HG02623 (cell line): ENCODE data around the gene GALNT8.
"Not testable (repeated sequence)": the region's sequence is repeated elsewhere in the genome, so short reads cannot be mapped to it uniquely, and the experiment has no call there.

Experiments used
- ATAC-seq: cut with Tn5 transposase; IDR thresholded peaks from one replicate; pipeline ENCODE4 v1.9.1; 2021; ENCODE audit warnings: moderate library complexity; ENCODE audit not compliant: unreplicated experiment

The GALNT8 gene, protein sequence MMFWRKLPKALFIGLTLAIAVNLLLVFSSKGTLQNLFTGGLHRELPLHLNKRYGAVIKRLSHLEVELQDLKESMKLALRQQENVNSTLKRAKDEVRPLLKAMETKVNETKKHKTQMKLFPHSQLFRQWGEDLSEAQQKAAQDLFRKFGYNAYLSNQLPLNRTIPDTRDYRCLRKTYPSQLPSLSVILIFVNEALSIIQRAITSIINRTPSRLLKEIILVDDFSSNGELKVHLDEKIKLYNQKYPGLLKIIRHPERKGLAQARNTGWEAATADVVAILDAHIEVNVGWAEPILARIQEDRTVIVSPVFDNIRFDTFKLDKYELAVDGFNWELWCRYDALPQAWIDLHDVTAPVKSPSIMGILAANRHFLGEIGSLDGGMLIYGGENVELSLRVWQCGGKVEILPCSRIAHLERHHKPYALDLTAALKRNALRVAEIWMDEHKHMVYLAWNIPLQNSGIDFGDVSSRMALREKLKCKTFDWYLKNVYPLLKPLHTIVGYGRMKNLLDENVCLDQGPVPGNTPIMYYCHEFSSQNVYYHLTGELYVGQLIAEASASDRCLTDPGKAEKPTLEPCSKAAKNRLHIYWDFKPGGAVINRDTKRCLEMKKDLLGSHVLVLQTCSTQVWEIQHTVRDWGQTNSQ

DNA sequence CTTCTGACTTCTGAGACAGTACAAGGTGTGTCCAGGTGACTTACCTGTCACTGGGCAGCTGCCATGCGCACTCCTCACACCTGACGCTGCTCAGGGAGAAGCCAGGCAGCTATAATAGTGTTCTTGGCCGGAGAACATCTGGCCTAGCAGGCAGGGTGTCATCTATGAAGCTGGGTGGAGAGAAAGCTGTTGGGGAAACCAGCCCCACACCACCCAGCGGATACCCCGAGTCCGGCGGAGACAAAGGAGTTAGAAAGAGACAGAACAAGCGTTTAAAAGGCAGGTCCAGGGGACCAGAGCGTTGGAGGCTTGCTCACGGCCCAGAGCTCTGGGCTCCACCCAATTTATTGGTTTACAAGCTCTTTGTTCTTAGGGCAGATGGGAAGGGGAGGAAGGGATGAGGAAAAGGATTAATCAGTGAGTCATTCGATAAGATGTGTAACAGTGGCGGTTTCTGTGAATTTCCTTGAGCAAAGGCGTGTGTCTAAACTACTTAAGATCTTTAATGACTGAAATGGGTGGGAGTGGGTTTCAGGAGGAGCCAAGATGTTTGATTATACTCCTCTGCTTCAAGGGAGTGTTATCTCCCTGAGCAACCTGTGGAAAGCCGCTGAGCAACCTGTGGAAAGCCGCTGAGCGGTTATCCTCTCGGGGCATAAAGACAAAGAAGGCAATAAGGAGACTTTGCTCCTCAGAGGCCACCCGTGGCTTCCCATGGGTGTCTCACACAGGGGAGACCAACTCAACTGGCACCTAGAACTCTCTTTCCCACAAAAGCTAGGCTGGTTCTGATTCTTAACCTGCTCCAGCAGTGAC is at the start of gene GALNT8:
Gene GALNT8, plus strand, starts transcription at position 580 of the 816 bp plus-strand sequence. CDS start 278 bp downstream, outside the sequence.
- ATAC-seq, result no peak

DNA sequence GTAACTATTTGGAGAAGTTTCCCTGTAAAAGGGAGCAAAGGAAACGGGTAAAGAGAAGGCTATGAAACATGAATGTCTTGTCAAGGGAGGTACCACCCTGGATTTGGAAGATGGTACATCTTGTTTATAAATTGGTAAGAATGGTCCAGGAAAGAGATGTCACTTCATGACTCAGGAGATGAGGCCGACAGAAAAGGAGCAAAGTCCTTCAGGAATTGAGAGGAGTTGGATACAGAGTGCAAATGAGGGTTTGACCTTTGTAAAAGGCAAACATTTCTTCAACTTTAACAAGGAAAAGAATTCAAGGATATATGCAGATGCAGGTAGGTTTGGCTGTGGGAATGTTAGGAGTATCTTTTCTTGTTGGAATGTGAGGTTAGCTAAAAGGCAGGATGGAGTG is 40.5 kb upstream of the GALNT8 start:
- ATAC-seq, result no peak

DNA sequence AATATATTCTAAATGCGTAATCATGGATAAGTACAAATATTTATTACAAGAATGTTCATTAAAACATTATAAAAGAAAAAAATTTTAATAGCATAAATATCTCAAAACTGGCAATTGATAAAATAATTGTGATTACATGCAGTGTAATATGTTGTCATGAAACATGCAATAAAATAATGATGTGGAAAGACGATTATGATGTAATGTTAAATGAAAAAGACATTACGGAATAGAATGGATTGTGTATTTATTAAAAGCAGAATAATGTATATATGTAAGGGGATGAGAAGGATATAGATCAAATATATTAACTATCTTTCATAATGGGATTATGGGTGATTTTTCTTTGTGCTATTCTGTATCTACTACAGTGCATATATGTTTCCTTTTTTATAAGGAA is 38.5 kb upstream of the GALNT8 start:
- no peak for ATAC-seq

DNA sequence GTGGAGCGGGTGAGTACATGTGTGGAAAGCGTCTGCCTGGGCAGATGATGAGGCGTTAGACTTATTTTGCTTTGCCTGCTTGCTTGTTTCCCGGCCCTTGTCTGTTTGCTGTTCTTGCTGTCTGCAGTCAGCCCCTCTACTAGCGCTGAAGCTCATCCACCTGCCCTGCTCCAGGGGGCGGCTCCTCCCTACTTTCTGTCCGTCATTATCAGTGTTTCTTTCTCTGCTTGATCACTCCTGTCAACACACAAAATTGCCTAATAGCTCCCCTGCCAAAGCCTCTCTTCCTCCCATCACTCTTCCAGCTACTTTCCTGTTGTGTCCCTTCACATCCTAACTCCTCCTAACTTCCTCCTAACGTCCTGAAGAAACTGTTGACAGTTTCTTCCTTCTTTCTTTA is 34.9 kb upstream of the GALNT8 start:
- no peak for ATAC-seq

DNA sequence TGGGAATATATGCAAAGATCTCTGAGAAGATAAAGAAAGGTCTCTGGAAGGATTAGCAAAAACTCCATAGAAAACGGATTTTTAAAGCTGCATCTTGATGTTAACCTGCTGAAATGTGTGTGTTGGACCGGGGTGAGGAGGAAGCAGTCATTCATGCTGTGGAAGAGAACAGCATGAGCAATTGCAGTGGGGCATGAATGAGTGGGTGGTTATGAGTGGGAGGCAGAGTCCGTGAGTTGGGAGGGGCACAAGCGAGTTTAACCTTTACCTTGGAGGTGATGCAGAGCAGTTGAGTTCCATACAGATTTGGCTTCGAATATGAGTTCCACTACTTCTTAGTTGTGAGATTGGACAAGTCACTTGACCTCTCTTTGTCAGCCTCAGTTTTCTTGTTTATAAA is 29.4 kb upstream of the GALNT8 start:
- ATAC-seq, result no peak

DNA sequence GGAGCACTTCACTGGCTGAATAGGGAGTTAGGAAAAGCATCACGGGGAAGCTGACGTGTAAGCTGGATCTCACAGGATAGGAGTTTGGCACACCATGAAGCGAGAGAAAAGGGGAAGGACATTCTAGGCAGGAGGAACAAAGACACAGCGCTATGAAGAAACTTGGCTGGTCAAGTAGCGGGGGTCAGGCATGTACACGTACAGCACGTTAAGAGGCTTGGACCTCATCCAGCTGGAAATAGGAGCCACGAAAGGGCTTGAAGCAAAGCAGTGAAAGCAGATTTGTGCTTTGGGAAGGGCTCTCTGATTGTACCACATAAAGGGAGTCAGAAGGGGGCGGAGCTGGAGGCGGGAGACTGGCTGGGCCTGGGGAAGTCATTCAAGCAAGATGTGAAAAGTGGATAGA is 19.6 kb upstream of the GALNT8 start:
- ATAC-seq, result no peak

DNA sequence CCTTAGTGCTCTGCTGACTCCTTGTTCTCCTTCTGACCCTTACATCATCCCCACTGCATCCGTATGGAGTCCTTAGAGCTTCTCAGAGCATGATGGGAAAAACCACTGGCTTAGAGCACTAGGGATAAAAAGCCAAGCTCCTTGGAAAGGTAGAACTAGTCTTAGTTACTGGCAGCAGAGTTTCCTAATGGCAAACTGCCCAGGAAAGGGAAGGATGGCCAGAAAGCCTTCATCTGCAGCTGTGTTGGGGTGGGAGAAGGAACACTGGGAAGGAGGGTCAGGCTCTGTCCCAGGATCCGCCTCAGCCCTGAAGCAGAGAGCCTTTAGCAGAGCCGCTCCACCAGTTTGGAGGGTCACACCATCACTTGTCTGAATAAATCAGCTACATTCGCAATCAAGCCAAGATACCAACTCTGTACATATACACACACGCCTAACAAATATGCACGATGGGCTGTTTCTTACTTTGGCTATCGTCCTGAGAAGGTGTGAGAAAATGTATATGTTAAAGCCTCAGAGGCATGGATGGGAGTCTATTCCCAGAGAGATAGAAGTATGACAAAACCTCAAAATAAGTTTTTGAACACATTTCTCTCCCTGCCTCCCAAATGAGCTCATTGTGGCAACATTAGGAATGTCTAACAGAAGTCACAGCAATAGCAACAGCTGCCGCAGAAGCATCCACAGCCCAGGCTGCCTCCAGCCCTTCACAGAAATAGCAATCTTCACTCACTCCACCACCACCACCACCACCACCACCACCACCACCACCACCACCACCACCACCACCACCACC is 18.6 kb upstream of the GALNT8 start:
- ATAC-seq, result no peak

DNA sequence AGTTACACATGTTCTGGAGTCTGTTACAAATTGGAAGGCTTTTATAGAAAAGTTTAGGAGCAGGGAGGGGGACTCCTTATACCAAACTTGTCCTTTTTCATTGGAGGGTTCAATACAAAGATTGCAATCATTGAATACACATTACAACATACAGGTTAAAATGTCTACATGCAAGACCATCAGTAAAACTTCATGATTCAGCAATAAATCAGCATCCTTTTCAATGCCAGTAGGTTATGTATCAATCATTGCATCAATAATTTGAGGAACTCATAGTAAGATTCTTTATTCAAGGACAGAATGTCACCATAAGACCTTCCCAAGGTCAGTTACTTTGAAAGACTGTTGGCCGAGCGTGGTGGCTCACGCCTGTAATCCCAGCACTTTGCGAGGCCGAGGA is 16.5 kb upstream of the GALNT8 start:
- ATAC-seq, result no peak

DNA sequence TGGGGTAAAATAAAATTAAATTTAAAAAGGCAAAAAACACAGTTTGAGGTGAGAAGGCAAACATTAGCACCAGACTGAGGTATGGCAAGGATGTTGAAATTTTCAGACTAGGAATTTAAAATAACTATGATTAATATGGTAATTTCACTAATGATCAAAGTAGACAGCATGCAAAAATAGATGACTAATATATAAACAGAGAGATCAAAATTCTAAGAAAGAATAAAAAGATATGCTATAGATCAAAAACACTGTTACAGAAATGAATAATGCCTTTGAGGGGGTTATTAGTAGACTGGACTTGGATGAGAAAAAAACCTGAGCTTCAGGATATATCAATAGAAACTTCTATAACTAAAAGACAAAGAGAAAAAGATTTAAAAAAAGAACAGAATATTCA is 14.4 kb upstream of the GALNT8 start:
- no peak for ATAC-seq

DNA sequence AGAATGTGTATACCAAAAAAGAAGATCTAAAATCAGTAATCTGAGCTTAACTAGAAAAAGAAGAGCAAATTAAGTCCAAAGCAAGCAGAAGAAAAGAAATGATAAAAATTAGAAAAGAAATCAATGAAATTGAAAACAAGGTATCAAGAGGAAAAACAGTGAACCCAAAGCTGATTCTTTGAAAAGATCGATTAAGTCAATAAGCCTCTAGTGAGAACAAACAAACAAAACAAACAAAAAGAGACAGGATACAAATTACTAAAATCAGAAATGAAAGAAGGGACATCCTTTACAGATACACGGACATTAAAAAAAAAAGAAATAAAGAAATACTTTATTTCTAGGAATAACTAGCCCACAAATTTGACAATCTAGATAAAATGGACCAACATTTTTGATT is 12.9 kb upstream of the GALNT8 start:
- ATAC-seq, result no peak

DNA sequence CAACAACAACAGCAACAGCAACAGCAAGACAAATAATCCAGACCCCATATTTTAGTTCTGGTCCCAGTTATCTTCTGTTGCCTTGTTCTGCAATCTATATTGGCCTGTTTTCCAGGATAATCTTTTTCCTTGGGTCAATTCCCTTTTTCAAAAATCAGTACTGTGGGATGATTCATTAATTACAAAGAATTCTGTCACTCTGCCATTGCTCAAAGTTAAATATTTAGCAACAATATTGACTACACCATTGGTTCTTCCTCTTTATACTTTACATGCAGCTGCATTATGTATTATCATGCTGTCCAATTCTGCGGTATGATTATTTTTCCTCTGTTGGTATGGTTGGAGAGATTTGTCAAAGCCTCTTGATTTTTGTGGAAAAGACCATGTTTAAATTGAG is 10.1 kb upstream of the GALNT8 start:
- ATAC-seq, result no peak

DNA sequence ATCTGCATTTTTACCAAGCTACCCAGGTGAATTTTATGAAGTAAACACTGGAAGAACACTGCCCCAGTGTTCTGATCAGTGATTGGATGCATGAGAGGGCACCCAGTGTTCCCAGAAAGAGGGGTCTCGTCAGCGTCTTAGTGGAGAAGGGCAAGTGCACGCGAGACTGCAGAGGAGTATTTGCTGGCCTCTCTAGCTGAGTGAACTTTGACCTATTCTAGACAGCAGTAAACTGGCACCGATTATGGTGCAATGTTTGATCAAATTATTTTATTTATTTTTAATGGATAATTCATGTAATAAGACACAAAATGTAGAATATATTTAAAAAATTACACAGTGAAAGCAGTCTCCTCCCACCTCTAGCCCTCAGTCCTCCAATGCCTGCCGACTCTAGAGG is 5.3 kb upstream of the GALNT8 start:
- ATAC-seq, result no peak

DNA sequence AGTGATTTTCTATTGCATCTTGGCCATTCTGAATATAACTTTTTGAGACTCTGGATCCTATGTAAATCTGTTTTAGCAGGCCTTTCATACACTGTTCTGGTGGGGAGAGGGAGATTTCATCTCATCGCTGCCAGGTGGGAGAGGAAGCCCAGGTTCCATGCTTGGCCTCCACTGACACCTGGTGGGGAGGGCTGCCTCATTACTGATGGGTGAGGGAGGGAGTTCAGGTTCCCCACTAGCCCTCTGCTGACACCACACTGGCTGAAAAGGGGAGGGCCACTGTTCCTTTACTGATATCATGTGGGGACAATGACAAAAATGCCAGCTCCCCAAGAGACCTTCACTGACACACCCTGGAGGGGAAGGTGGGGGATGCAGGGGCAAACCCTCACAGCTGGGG is 2.4 kb upstream of the GALNT8 start:
- no peak for ATAC-seq

DNA sequence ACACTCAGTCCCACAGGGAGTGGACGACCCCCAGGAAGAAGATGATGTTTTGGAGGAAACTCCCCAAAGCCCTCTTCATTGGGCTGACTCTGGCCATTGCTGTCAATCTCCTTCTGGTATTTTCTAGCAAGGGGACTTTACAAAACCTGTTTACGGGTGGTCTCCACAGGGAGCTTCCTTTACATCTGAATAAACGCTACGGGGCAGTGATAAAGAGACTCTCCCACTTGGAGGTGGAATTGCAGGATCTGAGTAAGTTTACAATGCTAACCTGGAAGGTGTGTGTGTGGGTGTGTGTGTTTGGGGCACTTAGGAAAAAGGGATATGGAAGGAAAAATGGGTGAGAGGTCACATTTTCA is 416 bp downstream of the GALNT8 start:
- ATAC-seq, result no peak

DNA sequence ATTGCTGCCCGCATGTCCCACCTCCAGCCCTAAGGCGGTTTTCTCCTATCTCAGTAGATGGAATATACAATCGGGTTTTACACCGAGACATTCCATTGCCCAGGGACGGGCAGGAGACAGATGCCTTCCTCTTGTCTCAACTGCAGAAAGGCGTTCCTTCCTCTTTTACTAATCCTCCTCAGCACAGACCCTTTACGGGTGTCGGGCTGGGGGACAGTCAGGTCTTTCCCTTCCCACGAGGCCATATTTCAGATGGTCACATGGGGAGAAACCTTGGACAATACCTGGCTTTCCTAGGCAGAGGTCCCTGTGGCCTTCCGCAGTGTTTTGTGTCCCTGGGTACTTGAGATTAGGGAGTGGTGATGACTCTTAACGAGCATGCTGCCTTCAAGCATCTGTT is 1.4 kb downstream of the GALNT8 start:
- not testable (repeated sequence) for ATAC-seq

DNA sequence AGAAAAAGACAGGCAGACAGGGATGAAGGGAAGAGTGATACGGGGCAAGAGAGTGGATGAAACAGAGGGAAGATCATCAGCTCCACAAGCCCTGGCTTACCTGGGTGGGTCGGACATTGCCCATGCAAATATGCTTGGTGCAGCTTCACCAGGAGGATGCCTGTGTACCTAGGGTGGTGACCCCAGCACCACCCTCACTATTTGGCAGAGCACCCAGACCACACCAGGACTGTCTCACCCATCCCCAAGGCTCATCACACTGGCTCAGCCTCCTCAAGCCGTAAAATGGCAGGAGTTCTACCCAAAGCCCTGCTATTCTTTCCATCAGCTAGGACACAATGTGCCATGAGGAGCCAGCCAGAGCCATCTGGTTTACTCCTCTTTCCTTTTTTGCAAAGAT is 3.0 kb downstream of the GALNT8 start:
- ATAC-seq, result no peak

DNA sequence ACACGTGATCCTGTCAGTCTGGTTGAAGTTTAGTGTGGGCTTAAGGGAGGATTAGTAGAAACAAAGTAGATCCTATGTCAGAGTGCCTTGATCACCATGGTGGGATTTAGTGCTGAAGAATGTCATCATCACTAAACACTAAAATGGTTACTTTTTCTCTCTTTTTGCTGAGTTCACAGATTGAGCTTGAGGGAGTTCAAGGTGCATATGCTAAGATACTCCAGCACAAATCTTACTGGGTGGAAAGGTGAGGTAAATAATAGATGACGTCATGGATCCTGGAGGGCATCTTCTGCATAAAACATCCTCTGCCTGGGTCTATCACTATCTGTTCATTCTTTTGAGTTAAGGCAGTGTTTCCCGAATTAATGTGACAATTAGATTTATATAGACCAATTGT is 4.9 kb downstream of the GALNT8 start:
- no peak for ATAC-seq

DNA sequence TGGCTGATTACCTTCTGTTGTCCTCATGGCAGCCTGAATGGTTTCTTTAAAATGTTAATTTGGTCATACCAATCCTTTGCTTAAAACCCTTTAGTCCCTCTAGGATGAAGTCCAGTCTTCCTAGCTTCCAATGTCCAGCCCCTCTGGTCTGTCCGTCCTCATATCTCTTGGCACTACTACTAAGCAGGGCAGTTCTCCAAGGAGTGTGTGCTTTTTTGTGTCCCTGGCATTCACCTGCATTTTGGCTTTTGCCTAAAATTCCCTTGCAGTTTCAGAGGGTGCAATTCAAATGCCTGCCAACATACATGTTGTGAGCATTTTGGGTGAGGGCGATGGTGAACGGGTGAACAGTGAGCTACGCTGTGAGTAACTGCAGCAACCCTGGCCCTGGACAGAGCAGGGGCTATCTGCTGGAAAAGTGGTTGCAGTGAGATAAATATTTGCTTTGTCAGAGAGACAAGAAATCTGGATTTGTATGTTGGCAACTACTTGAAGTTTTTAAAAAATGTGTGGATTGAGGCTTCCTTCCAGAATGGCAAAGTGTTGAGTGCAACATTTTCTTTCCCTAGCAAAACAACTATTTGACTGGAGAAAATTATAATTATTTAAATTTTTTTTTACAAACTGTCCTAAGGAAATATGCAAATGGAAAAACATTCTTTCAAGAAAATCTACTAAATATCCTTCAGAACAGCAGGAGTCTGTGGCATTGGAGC is 14.6 kb downstream of the GALNT8 start:
- ATAC-seq, result no peak

DNA sequence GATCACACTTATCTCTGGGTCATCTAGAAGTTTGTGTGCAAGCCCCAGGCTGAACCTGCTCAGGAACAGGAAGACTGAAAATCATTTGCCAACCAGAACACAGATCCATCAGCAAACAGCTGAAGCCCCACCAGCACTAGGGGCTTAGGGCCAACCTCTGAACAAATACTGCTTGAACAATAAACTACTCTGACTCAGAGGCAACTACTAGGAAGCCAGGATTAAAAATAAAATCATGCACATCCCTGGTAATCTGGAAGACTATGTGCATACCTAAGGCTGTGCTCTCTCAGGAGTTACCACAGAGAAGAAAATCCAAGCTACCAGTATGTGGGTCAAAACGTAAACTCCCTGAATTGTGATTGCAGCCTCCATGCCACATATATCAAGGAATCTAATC is 15.9 kb downstream of the GALNT8 start:
- no peak for ATAC-seq

DNA sequence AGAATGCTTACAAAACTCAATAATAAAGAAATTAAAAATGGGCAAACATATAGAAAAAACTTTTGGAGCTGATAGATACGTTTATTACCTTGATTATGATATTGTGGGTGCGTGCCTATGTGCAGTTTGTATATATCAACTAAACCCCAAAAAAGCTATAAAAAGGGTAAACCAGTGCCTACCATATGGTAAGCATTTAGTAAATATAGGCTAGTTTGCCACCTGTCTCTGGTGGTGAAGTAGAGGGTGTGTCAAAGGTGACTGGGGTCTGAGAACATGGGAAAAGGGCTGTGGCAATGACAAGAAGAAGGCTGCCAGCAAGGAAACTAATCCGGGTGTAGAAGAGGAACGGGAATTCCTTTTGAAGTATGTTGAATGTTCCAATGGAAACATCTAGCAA is 18.3 kb downstream of the GALNT8 start:
- ATAC-seq, result no peak
